HFFc6 (cell line): ENCODE measurements around the gene UBA3. TPM values are rescaled to one million over a fixed set of nuclear protein-coding genes. Genes with fewer than 3 reads are reported as not detected.
A peak's percentile ranks its signal among the peaks of the same experiment; 100 is the strongest.

ENCODE experiments used
- DNase-seq: peaks from one replicate; pipeline ENCODE4 v3.0.0-alpha.2; 2018
- H3K27ac Mint-ChIP-seq: 2 replicates; pipeline ENCODE4 v1.8.0; 2020; ENCODE audit warnings: mild to moderate bottlenecking, mixed read lengths
- H3K27me3 Mint-ChIP-seq: 2 replicates; pipeline ENCODE4 v1.8.0; 2021; ENCODE audit warnings: mild to moderate bottlenecking, moderate library complexity, mixed read lengths; ENCODE audit not compliant: insufficient read depth
- H3K36me3 Mint-ChIP-seq: 2 replicates; pipeline ENCODE4 v1.8.0; 2021; ENCODE audit warnings: low read depth, mixed read lengths
- H3K4me1 Mint-ChIP-seq: 2 replicates; pipeline ENCODE4 v1.8.0; 2020; ENCODE audit warnings: low read depth, mixed read lengths
- H3K4me3 Mint-ChIP-seq: 2 replicates; pipeline ENCODE4 v1.8.0; 2020; ENCODE audit warnings: mild to moderate bottlenecking, moderate library complexity, mixed read lengths
- H3K9me3 Mint-ChIP-seq: 2 replicates; pipeline ENCODE4 v1.8.0; 2020; ENCODE audit warnings: mild to moderate bottlenecking, mixed read lengths
- CTCF ChIP-seq: fragments of 200-600 bp; sonication (generic); IDR thresholded peaks from 2 replicates; pipeline ENCODE4 v1.5.0; 2021; ENCODE audit warnings: antibody characterized with exemption, mild to moderate bottlenecking
- total RNA-seq, 6 experiments: library from RNA; stranded (reverse); fragmentation: NEBNext Ultra II Directional; extraction: Animal tissue kit (Norgen Biotek cat#: 25700); gene quantifications; 2 replicates in 1 of 6; 3 replicates in 5 of 6; pipeline ENCODE4 v1.2.3, GENCODE V29; 2021

UBA3 gene
- total RNA-seq, 6 experiments from 2014 or later = 62.1 to 75.4 (median 63.6) TPM

GRCh38 chr3:69095636-69096035 lies 15.5 kb upstream of the UBA3 start:
- TF ChIP-seq CTCF = no peak
- DNase-seq = no peak
- Mint-ChIP-seq H3K27ac (0 out of 2 replicates have a peak overlapping the region, but pooled peaks have one; percentile 24), H3K4me3 (no peak overlapping the region; the same call in 1 of the 2 replicates), H3K36me3 (peaks cover 30% of the 10 kb centered on the region), H3K4me1 (peaks cover 56% of the 10 kb centered on the region), H3K9me3 (no peaks in the 10 kb centered on the region), H3K27me3 (no peaks in the 10 kb centered on the region)

GRCh38 chr3:69094467-69095205 lies 14.5 kb upstream of the UBA3 start:
- Mint-ChIP-seq H3K4me3 (peak overlapping the region; percentile 53), H3K4me1 (peaks cover 66% of the 10 kb centered on the region), H3K9me3 (no peaks in the 10 kb centered on the region), H3K27ac (peak overlapping the region; percentile 81), H3K27me3 (no peaks in the 10 kb centered on the region), H3K36me3 (peaks cover 36% of the 10 kb centered on the region)
- TF ChIP-seq CTCF = no peak
- peak; percentile 63 for DNase-seq

- peaks cover 84% of the 10 kb centered on the region for H3K4me1 Mint-ChIP-seq
- peaks cover 35% of the 10 kb centered on the region for H3K36me3 Mint-ChIP-seq
- no peak for DNase-seq
- H3K4me3 Mint-ChIP-seq = no peak overlapping the region
- no peaks in the 10 kb centered on the region for H3K9me3 Mint-ChIP-seq
- peak overlapping the region; percentile 44 for H3K27ac Mint-ChIP-seq
- no peaks in the 10 kb centered on the region for H3K27me3 Mint-ChIP-seq
- no peak for TF ChIP-seq CTCF
These were observed 11.9 kb upstream of the UBA3 start for GRCh38 chr3:69092030-69092516.

- Mint-ChIP-seq H3K4me1 (peaks cover 84% of the 10 kb centered on the region), H3K27ac (peak overlapping the region; percentile 64), H3K4me3 (no peak overlapping the region), H3K9me3 (no peaks in the 10 kb centered on the region), H3K27me3 (no peaks in the 10 kb centered on the region; the same call in 1 of the 2 replicates), H3K36me3 (peaks cover 35% of the 10 kb centered on the region)
- no peak for TF ChIP-seq CTCF
- DNase-seq = no peak
These were observed 11.3 kb upstream of the UBA3 start for GRCh38 chr3:69091389-69092029.

GRCh38 chr3:69090021-69090420 lies 9.9 kb upstream of the UBA3 start:
- peak overlapping the region; percentile 63 for H3K27ac Mint-ChIP-seq
- peaks cover 1% of the 10 kb centered on the region; the same call in 1 of the 2 replicates for H3K27me3 Mint-ChIP-seq
- DNase-seq = peak; percentile 69
- peak overlapping the region; percentile 56 for H3K4me3 Mint-ChIP-seq
- H3K4me1 Mint-ChIP-seq = peaks cover 82% of the 10 kb centered on the region
- H3K9me3 Mint-ChIP-seq = no peaks in the 10 kb centered on the region
- peaks cover 25% of the 10 kb centered on the region for H3K36me3 Mint-ChIP-seq
- TF ChIP-seq CTCF = no peak
